HL-60 (cell line): ENCODE data around the gene UPK1A.

Experiments used
- DNase-seq, 2 experiments: peaks; one replicate each; pipeline ENCODE4 v3.0.0-alpha.2; 2010 to 2020; ENCODE audit warnings: low read depth in 1 of 2, low spot score in 1 of 2
- H3K27ac ChIP-seq: fragments of 250-450 bp; sonication (Bioruptor Pico); replicated peaks from 2 replicates; pipeline ENCODE4 v1.5.1; 2020; ENCODE audit warnings: mild to moderate bottlenecking, moderate library complexity
- H3K27me3 ChIP-seq: fragments of 250-450 bp; sonication (Bioruptor Pico); 2 replicates; pipeline ENCODE4 v1.5.1; 2021; ENCODE audit warnings: mild to moderate bottlenecking, moderate library complexity; ENCODE audit not compliant: insufficient read depth, poor library complexity, severe bottlenecking
- H3K4me3 ChIP-seq: replicated peaks from 2 replicates; pipeline ENCODE4 v1.5.1; 2011; ENCODE audit warnings: mild to moderate bottlenecking, control low read depth, low read length; ENCODE audit not compliant: insufficient read depth
- CTCF ChIP-seq: IDR thresholded peaks from one replicate; pipeline ENCODE4 v1.5.1; 2011; ENCODE audit warnings: low read length, control low read depth, inconsistent platforms; ENCODE audit not compliant: insufficient read depth
- GABPA ChIP-seq: IDR thresholded peaks from 2 replicates; pipeline ENCODE4 v1.6.1; 2012; ENCODE audit warnings: low read depth
- POLR2AphosphoS5 ChIP-seq: IDR thresholded peaks from 2 replicates; pipeline ENCODE4 v1.6.1; 2012; ENCODE audit warnings: low read depth
- REST ChIP-seq: IDR thresholded peaks from 2 replicates; pipeline ENCODE4 v1.6.1; 2012; ENCODE audit warnings: low read depth; ENCODE audit not compliant: insufficient replicate concordance
- SPI1 ChIP-seq: IDR thresholded peaks from 2 replicates; pipeline ENCODE4 v1.6.1; 2012; ENCODE audit warnings: low read depth, mild to moderate bottlenecking, borderline replicate concordance

Gene UPK1A

GRCh38 chr19:35704218-35704617, 37.9 kb downstream of the UPK1A start, which contains the start of gene ZBTB32:
Gene ZBTB32 (plus strand): TSS chr19:35704558. CDS start chr19:35714627, 10,069 bp downstream.
- H3K27me3 ChIP-seq, result no peaks in the 10 kb centered on the region
- H3K4me3 ChIP-seq, result no peak within 1 kb of the TSS
- TF ChIP-seq REST (peak; percentile 90), GABPA (no peak), SPI1 (no peak)
- DNase-seq, result no peak
- H3K27ac ChIP-seq, result no peak within 1 kb of the TSS

- H3K4me3 ChIP-seq, result no peak overlapping the region
- H3K27ac ChIP-seq, result no peak overlapping the region
- no peak for TF ChIP-seq CTCF
- TF ChIP-seq POLR2AphosphoS5, result no peak
- TF ChIP-seq REST, result no peak
- no peak for TF ChIP-seq GABPA
- no peak for TF ChIP-seq SPI1
- no peaks in the 10 kb centered on the region for H3K27me3 ChIP-seq
- no peak for DNase-seq
Measured at GRCh38 chr19:35708391-35708790, 42.1 kb downstream of the UPK1A start.

GRCh38 chr19:35710784-35711723, 44.7 kb downstream of the UPK1A start:
- Histone ChIP-seq H3K27ac (no peak overlapping the region), H3K27me3 (no peaks in the 10 kb centered on the region), H3K4me3 (no peak overlapping the region)
- no peak for DNase-seq
- no peak for TF ChIP-seq CTCF
- TF ChIP-seq REST, result no peak
- no peak for TF ChIP-seq POLR2AphosphoS5
- TF ChIP-seq SPI1, result no peak
- no peak for TF ChIP-seq GABPA
